B cell (primary cell): Measurements from ENCODE around the gene CLASP2. TPM values are rescaled to one million over a fixed set of nuclear protein-coding genes. Genes with fewer than 3 reads are reported as not detected.

Source experiments
- ATAC-seq: fragments of 200-7000 bp; cut with Tn5 transposase; one replicate; pipeline ENCODE4 v1.10.0; 2021; ENCODE audit warnings: low read depth, mild to moderate bottlenecking, moderate number of reproducible peaks, moderate library complexity
- CTCF ChIA-PET: fragments of 350-600 bp; sonication (Branson Sonifier 250); formaldehyde crosslinking; loops from one replicate; lab custom pipeline; 2021; ENCODE audit warnings: antibody characterized with exemption, inconsistent platforms; lab: Charles Lee
- POLR2A ChIA-PET: fragments of 350-600 bp; sonication (Branson Sonifier 250); formaldehyde crosslinking; loops from one replicate; lab custom pipeline; 2021; ENCODE audit warnings: antibody characterized with exemption; lab: Charles Lee
- DNase-seq: peaks from one replicate; pipeline ENCODE4 v3.0.0; 2013
- H2AFZ ChIP-seq: 2 replicates; pipeline ENCODE4 v1.6.1; 2012; ENCODE audit warnings: mild to moderate bottlenecking, low read depth, low read length; ENCODE audit not compliant: insufficient read depth, poor library complexity, severe bottlenecking
- H3K27ac ChIP-seq, 2 donors: 1 replicate in 1 of 2; 2 replicates in 1 of 2; pipeline ENCODE4 v1.5.1; 2012 to 2013; ENCODE audit warnings: low read length in 2 of 2, mild to moderate bottlenecking in 2 of 2, moderate library complexity in 1 of 2
- H3K27me3 ChIP-seq, 4 experiments: fragments of 200-600 bp in 1 of 4; sonication (generic) in 1 of 4; replicated peaks in 1 of 4; 1 replicate in 2 of 4; 2 replicates in 2 of 4; pipeline versions ENCODE4 v1.6.1 to v1.7.0; 2013 to 2016; ENCODE audit warnings: low read length in 3 of 4, mild to moderate bottlenecking in 2 of 4, mixed read lengths in 1 of 4, moderate library complexity in 1 of 4; ENCODE audit not compliant: insufficient read depth in 4 of 4, control insufficient read depth in 3 of 4; ENCODE audit errors: control extremely low read depth in 1 of 4
- H3K36me3 ChIP-seq, 2 experiments: replicated peaks in 1 of 2; 1 replicate in 1 of 2; 2 replicates in 1 of 2; pipeline versions ENCODE4 v1.6.1 to v1.7.1; 2013; ENCODE audit warnings: low read length in 1 of 2; ENCODE audit not compliant: insufficient read depth in 2 of 2, control insufficient read depth in 1 of 2; ENCODE audit errors: control extremely low read depth in 1 of 2, extremely low read depth in 1 of 2
- H3K4me1 ChIP-seq, 2 donors: fragments of 200-600 bp in 1 of 2; sonication (generic) in 1 of 2; 1 replicate in 1 of 2; 2 replicates in 1 of 2; pipeline versions ENCODE4 v1.5.1 to v1.6.1; 2013 to 2017; ENCODE audit warnings: low read length in 2 of 2; ENCODE audit not compliant: control insufficient read depth in 2 of 2, insufficient read depth in 2 of 2
- H3K4me2 ChIP-seq: replicated peaks from 2 replicates; pipeline ENCODE3; 2012; ENCODE audit warnings: mild to moderate bottlenecking, low read depth, low read length; ENCODE audit not compliant: poor library complexity, severe bottlenecking
- H3K4me3 ChIP-seq, 5 experiments: fragments of 200-600 bp in 1 of 5; sonication (generic) in 1 of 5; 1 replicate in 3 of 5; 2 replicates in 2 of 5; pipeline versions ENCODE4 v1.5.1 to v1.7.0; 2011 to 2016; ENCODE audit warnings: low read length in 4 of 5, mild to moderate bottlenecking in 4 of 5, low read depth in 2 of 5, control low read depth in 1 of 5, moderate library complexity in 1 of 5; ENCODE audit not compliant: insufficient read depth in 1 of 5; ENCODE audit errors: control extremely low read depth in 1 of 5, extremely low read depth in 1 of 5
- H3K79me2 ChIP-seq: fragments of 200-600 bp; sonication (generic); one replicate; pipeline ENCODE4 v1.6.0; 2016; ENCODE audit warnings: low read length; ENCODE audit not compliant: control insufficient read depth, insufficient read depth
- H3K9ac ChIP-seq: fragments of 200-600 bp; sonication (generic); 2 replicates; pipeline ENCODE4 v1.6.1; 2017; ENCODE audit warnings: mild to moderate bottlenecking, low read length, moderate library complexity
- H3K9me3 ChIP-seq, 3 donors: one replicate each; pipeline versions ENCODE4 v1.6.1 to v1.7.1; 2013; ENCODE audit warnings: low read length in 2 of 3; ENCODE audit not compliant: control insufficient read depth in 2 of 3, insufficient read depth in 1 of 3; ENCODE audit errors: control extremely low read depth in 1 of 3
- H4K20me1 ChIP-seq: 2 replicates; pipeline ENCODE4 v1.6.0; 2012; ENCODE audit warnings: mild to moderate bottlenecking, low read length; ENCODE audit not compliant: insufficient read depth, control insufficient read depth, poor library complexity, severe bottlenecking
- H3K27ac Mint-ChIP-seq: one replicate; pipeline ENCODE4 v1.8.0; 2021; ENCODE audit warnings: mixed read lengths
- H3K27me3 Mint-ChIP-seq: one replicate; pipeline ENCODE4 v1.8.0; 2021; ENCODE audit warnings: mixed read lengths
- H3K4me1 Mint-ChIP-seq: one replicate; pipeline ENCODE4 v1.8.0; 2021; ENCODE audit warnings: mixed read lengths
- H3K4me3 Mint-ChIP-seq: one replicate; pipeline ENCODE4 v1.8.0; 2021; ENCODE audit warnings: mixed read lengths
- H3K9me3 Mint-ChIP-seq: one replicate; pipeline ENCODE4 v1.8.0; 2022; ENCODE audit warnings: mixed read lengths; ENCODE audit not compliant: insufficient read depth
- EZH2 ChIP-seq: IDR thresholded peaks from 2 replicates; pipeline ENCODE4 v1.6.1; 2012; ENCODE audit warnings: borderline replicate concordance, low read depth, mild to moderate bottlenecking, moderate library complexity, low read length; ENCODE audit not compliant: insufficient read depth, poor library complexity, severe bottlenecking
- WGBS: methylation state at CpG from one replicate; pipeline ENCODE4 v1.1.5; 2013; ENCODE audit warnings: missing lambda C conversion rate; ENCODE audit not compliant: insufficient coverage; 5-methylcytosine and 5-hydroxymethylcytosine counted together
- intact Hi-C: fragments of 100-400 bp; cut with micrococcal nuclease; formaldehyde crosslinking; loops from one replicate; pipeline ENCODE4 v1.10.0; 2022
- polyA plus RNA-seq: library from polyadenylated mRNA; depleted of rRNA; stranded (reverse); fragments of >200 nt; gene quantifications from 2 replicates; pipeline ENCODE4 v1.2.3, GENCODE V29; 2012
- total RNA-seq, 2 donors: library from RNA; stranded (reverse); fragments of 120-200 nt in 1 of 2; gene quantifications; 1 replicate in 1 of 2; 2 replicates in 1 of 2; pipeline versions ENCODE4 v1.2.3 to v1.2.4, GENCODE V29; 2013 to 2022
- TF ChIP-seq, protein P1 (sequence below): fragments of 200-600 bp; IDR thresholded peaks from one replicate; pipeline ENCODE4 v1.8.0; 2022; ENCODE audit warnings: antibody characterized with exemption, mild to moderate bottlenecking

The CLASP2 gene
- total and polyA plus RNA-seq, 2 donors (not counting 1 experiment from before 2014, with no cell fraction given), result 10.7 to 109 TPM

DNA sequence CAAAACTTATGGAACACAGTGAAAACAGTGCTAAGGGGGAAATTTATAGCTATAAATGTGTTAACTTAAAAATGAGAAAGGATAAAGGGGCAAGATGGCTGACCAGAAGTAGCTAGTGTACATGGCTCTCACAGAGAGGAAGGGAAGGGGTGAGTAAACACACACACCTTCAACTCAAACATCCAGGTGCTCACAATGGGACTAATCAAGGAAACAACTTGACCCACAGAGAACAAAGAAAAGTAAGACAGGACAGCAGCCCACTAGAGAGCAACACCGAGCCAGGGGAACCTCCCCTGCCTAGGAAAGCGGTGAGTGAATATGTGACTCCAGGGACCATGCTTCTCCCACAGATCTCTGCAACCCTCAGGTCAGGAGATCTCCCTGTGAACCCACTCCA lies 192.8 kb downstream of the CLASP2 start:
- WGBS, result 100% methylated on average over 2 of the region's 2 CpGs
- CTCF ChIA-PET, result no interaction called here

DNA sequence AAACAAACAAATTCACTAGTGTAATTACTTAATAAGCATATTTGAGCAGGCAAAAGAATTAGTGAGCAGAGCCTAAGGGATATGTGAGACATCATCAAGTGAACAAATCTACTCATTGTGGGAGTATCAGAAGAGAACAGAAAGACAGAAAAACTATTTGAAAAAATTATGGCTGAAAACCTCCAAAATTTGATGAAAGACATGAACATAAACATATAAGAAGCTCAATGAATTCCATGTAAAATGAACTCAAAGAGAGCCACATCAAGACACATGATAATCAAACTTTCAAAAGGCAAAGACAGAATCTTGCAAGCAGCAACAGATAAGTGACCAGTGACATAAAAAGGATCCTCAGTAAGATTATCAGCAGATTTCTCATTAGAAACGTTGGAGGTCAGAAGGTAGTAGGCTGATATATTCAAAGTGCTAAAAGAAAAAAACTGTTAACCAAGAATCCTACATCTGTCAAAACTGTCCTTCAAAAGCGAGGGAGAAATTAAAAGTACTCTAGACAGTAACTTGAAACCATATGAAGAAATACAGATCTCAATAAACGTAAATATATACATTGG lies 194.9 kb downstream of the CLASP2 start:
- H3K9ac ChIP-seq, result no peak overlapping the region
- H3K4me2 ChIP-seq, result no peak overlapping the region
- peaks cover 13 to 43% of the 10 kb centered on the region in 2 experiments for H3K36me3 ChIP-seq
- no peaks in the 10 kb centered on the region for H3K27me3 ChIP-seq
- ATAC-seq, result no peak
- POLR2A ChIA-PET, result no interaction called here
- CTCF ChIA-PET, result no interaction called here
- H3K4me3 ChIP-seq, result no peak overlapping the region
- TF ChIP-seq, protein P1, sequence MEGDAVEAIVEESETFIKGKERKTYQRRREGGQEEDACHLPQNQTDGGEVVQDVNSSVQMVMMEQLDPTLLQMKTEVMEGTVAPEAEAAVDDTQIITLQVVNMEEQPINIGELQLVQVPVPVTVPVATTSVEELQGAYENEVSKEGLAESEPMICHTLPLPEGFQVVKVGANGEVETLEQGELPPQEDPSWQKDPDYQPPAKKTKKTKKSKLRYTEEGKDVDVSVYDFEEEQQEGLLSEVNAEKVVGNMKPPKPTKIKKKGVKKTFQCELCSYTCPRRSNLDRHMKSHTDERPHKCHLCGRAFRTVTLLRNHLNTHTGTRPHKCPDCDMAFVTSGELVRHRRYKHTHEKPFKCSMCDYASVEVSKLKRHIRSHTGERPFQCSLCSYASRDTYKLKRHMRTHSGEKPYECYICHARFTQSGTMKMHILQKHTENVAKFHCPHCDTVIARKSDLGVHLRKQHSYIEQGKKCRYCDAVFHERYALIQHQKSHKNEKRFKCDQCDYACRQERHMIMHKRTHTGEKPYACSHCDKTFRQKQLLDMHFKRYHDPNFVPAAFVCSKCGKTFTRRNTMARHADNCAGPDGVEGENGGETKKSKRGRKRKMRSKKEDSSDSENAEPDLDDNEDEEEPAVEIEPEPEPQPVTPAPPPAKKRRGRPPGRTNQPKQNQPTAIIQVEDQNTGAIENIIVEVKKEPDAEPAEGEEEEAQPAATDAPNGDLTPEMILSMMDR, result no peak
- no peak for TF ChIP-seq EZH2
- H3K9me3 Mint-ChIP-seq, result peaks cover 13% of the 10 kb centered on the region
- H3K9me3 ChIP-seq, result peaks cover 4 to 11% (median 10%) of the 10 kb centered on the region in 3 donors
- peaks cover 3% of the 10 kb centered on the region for H3K79me2 ChIP-seq
- H3K27ac ChIP-seq, result no peak overlapping the region
- peaks cover 4% of the 10 kb centered on the region for H4K20me1 ChIP-seq
- H3K27me3 Mint-ChIP-seq, result no peaks in the 10 kb centered on the region
- WGBS, result no CpG with 5 or more reads among the region's 3 CpGs
- H2AFZ ChIP-seq, result no peak overlapping the region
- no peak for DNase-seq
- H3K4me1 ChIP-seq, result no peaks in the 10 kb centered on the region
- no peak overlapping the region for H3K27ac Mint-ChIP-seq
- intact Hi-C loops, result no loop called here
- H3K4me1 Mint-ChIP-seq, result no peaks in the 10 kb centered on the region
- H3K4me3 Mint-ChIP-seq, result no peak overlapping the region

More for the DNA sequence above, 192.8 kb downstream of the CLASP2 start:
- H3K4me1 Mint-ChIP-seq, result no peaks in the 10 kb centered on the region
- POLR2A ChIA-PET, result interaction anchor here (0.7 kb wide), 1 partner anchor 1795 kb away, joined by 4 read pairs; no protein-coding TSS in a partner anchor
- no peak overlapping the region for H3K4me3 Mint-ChIP-seq
- no peak for ATAC-seq
- no peak for TF ChIP-seq EZH2
- TF ChIP-seq, protein P1, result no peak
- Histone ChIP-seq H3K4me2 (no peak overlapping the region), H3K27ac (no peak overlapping the region), H3K9ac (no peak overlapping the region), H3K4me1 (no peaks in the 10 kb centered on the region), H3K9me3 (peaks cover 5 to 16% (median 10%) of the 10 kb centered on the region in 3 donors), H3K4me3 (no peak overlapping the region), H2AFZ (no peak overlapping the region), H3K27me3 (no peaks in the 10 kb centered on the region), H4K20me1 (peaks cover 4% of the 10 kb centered on the region), H3K36me3 (peaks cover 13 to 41% of the 10 kb centered on the region in 2 experiments), H3K79me2 (peaks cover 3% of the 10 kb centered on the region)
- intact Hi-C loops, result no loop called here
- H3K27me3 Mint-ChIP-seq, result no peaks in the 10 kb centered on the region
- H3K9me3 Mint-ChIP-seq, result peaks cover 13% of the 10 kb centered on the region
- no peak overlapping the region for H3K27ac Mint-ChIP-seq
- no peak for DNase-seq
